Measurements from ENCODE around the gene PPP1R8. TPM values are rescaled to one million over a fixed set of nuclear protein-coding genes. Genes with fewer than 3 reads are reported as not detected.
A peak's percentile ranks its signal among the peaks of the same experiment; 100 is the strongest.

PPP1R8 gene
- total RNA-seq, 1 donor from 2014 or later, result 39.7 TPM

- no peak overlapping the region for H3K4me3 Mint-ChIP-seq (ENCODE audit: unreplicated experiment)
- no peaks in the 10 kb centered on the region for H3K9me3 Mint-ChIP-seq (ENCODE audit: low read depth)
- no peak overlapping the region for H3K27ac Mint-ChIP-seq (ENCODE audit: unreplicated experiment)
- no peak for TF ChIP-seq CTCF (IDR thresholded peaks at IDR 0.05)
- H3K4me1 Mint-ChIP-seq (ENCODE audit: low read depth), result no peaks in the 10 kb centered on the region
- DNase-seq (ENCODE audit: low spot score), result no peak
- peaks cover 2% of the 10 kb centered on the region for H3K36me3 Mint-ChIP-seq (ENCODE audit: low read depth)
- no peaks in the 10 kb centered on the region for H3K27me3 Mint-ChIP-seq (ENCODE audit: low read depth)
These were observed 51.9 kb downstream of the PPP1R8 start for GRCh38 chr1:27882543-27882903.

- no peaks in the 10 kb centered on the region for H3K9me3 Mint-ChIP-seq (ENCODE audit: low read depth)
- no peaks in the 10 kb centered on the region for H3K27me3 Mint-ChIP-seq (ENCODE audit: low read depth)
- no peak for TF ChIP-seq CTCF (IDR thresholded peaks at IDR 0.05)
- no peak for DNase-seq (ENCODE audit: low spot score)
- H3K4me3 Mint-ChIP-seq (ENCODE audit: unreplicated experiment), result no peak overlapping the region
- H3K4me1 Mint-ChIP-seq (ENCODE audit: low read depth), result no peaks in the 10 kb centered on the region
- peaks cover 2% of the 10 kb centered on the region for H3K36me3 Mint-ChIP-seq (ENCODE audit: low read depth)
- no peak overlapping the region for H3K27ac Mint-ChIP-seq (ENCODE audit: unreplicated experiment)
These were observed 53.0 kb downstream of the PPP1R8 start for GRCh38 chr1:27883536-27883935.

DNA sequence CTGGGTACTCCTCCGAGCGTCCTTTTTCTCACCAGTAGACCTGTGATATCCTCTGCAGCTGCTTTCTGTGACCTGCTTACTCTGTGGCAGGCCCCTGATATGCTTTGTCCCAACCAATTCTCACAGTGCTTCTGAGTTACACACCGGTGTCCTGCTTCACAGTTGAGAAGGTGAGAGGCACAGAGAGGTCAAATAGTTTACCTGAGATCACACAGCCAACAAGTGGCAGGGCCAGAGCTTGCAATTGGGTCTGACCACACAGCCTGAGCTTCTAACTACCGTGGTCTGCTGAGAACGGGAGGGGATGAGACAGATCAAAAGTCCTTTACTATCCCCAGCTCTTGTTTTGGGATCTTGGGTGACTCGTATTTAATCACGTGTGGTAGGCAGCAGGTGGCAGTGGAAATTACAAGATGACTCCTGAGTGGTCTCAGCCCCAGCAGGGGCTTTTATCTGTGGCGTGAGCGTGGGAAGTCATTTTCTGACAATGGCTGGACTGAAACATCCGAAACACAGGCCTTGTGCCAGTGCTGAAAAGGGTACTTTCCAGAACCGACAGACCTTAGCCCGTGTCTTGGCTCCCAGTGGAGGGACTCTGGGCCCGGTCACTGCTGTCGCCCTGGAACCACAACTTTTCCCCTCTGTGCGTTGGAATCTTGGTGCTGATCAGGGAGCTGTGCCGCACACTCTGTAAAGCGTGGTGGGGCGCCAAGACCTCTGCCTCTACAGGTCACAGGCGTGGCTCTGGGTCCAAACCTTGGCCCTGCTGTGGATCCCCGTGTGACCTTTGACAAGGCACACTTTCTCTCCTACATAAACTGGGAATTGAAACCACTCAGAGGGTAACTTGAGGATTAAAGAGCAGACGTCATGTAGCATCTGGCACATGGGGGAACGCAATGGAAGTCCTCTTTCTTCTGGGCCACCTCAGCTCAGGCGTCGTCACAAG lies 53.7 kb downstream of the PPP1R8 start:
- no peaks in the 10 kb centered on the region for H3K4me1 Mint-ChIP-seq (ENCODE audit: low read depth)
- DNase-seq (ENCODE audit: low spot score), result no peak
- no peaks in the 10 kb centered on the region for H3K9me3 Mint-ChIP-seq (ENCODE audit: low read depth)
- H3K36me3 Mint-ChIP-seq (ENCODE audit: low read depth), result peaks cover 2% of the 10 kb centered on the region
- no peaks in the 10 kb centered on the region for H3K27me3 Mint-ChIP-seq (ENCODE audit: low read depth)
- no peak overlapping the region for H3K27ac Mint-ChIP-seq (ENCODE audit: unreplicated experiment)
- TF ChIP-seq CTCF (IDR thresholded peaks at IDR 0.05), result no peak
- no peak overlapping the region for H3K4me3 Mint-ChIP-seq (ENCODE audit: unreplicated experiment)

DNA sequence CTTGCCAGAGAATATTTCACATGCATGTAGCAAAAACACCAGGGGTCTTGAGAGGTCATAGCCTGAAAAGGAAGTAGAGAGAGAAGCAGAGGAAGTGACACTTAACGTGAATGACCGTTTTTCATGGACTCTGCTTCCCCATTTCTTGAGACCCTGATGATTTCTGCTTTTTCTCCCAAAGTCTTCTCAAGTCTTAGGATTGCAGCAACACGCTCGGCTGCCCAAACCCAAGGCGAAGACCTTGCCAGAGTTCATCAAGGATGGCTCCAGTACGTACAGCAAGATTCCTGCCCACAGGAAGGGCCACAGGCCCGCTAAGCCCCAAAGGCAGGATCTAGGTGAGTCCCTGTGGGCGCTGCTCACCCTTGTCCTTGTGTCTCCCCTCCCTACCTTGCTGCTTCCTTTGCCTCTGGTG lies 54.5 kb downstream of the PPP1R8 start:
- H3K4me3 Mint-ChIP-seq (ENCODE audit: unreplicated experiment), result no peak overlapping the region
- no peaks in the 10 kb centered on the region for H3K27me3 Mint-ChIP-seq (ENCODE audit: low read depth)
- no peak for TF ChIP-seq CTCF (IDR thresholded peaks at IDR 0.05)
- peak; percentile 46 for DNase-seq (ENCODE audit: low spot score)
- no peaks in the 10 kb centered on the region for H3K4me1 Mint-ChIP-seq (ENCODE audit: low read depth)
- no peak overlapping the region for H3K27ac Mint-ChIP-seq (ENCODE audit: unreplicated experiment)
- peaks cover 2% of the 10 kb centered on the region for H3K36me3 Mint-ChIP-seq (ENCODE audit: low read depth)
- no peaks in the 10 kb centered on the region for H3K9me3 Mint-ChIP-seq (ENCODE audit: low read depth)

- no peak for TF ChIP-seq CTCF (IDR thresholded peaks at IDR 0.05)
- H3K27me3 Mint-ChIP-seq (ENCODE audit: low read depth), result no peaks in the 10 kb centered on the region
- H3K27ac Mint-ChIP-seq (ENCODE audit: unreplicated experiment), result no peak overlapping the region
- no peak overlapping the region for H3K4me3 Mint-ChIP-seq (ENCODE audit: unreplicated experiment)
- H3K4me1 Mint-ChIP-seq (ENCODE audit: low read depth), result no peaks in the 10 kb centered on the region
- H3K9me3 Mint-ChIP-seq (ENCODE audit: low read depth), result no peaks in the 10 kb centered on the region
- no peak for DNase-seq (ENCODE audit: low spot score)
- H3K36me3 Mint-ChIP-seq (ENCODE audit: low read depth), result peaks cover 4% of the 10 kb centered on the region
These were observed 55.2 kb downstream of the PPP1R8 start for GRCh38 chr1:27885621-27886352.
